ENCODE measurements around the gene PPP1R9B.

PPP1R9B gene

DNA sequence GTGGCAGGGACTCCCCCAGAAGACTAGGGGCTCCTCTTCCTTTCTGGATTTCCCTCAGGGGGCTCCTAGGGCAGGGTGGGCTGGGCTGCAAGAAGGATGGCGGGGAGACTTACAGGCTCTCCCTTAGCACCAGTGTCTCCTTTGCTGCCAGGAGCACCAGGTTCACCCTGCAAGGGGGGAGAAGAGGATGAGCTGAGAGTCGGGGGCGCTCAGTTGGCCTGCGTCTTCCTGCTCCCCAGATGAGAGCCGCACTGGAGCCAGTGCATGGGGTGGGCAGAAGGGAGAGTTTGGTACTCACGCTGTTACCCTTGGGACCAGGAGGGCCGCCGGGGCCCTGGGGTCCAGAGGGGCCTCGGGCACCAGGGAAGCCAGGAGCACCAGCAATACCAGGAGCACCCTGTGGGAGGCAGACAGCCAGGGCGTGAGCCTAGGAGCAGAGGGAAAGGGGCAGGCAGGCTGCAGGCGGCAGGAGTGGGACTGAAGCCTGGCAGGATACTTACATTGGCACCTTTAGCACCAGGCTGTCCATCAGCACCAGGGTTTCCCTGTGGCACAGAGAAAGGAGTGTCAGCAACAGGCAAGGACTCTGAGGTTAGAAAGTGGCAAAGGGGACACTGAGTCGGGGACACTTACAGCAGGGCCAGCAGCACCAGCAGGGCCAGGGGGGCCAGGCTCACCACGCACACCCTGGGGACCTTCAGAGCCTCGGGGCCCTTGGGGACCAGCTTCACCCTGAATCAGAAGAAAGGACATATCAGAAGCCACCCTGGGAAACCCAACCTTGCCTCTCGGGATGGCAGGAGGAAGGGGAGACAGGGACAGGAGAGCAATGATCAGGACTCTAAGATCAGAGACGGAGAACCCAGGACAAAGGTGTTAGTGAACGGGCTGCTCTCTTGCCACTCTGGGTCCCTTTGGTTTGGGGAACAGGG, 44.7 kb upstream of the PPP1R9B start:
- TF ChIP-seq, protein P1, sequence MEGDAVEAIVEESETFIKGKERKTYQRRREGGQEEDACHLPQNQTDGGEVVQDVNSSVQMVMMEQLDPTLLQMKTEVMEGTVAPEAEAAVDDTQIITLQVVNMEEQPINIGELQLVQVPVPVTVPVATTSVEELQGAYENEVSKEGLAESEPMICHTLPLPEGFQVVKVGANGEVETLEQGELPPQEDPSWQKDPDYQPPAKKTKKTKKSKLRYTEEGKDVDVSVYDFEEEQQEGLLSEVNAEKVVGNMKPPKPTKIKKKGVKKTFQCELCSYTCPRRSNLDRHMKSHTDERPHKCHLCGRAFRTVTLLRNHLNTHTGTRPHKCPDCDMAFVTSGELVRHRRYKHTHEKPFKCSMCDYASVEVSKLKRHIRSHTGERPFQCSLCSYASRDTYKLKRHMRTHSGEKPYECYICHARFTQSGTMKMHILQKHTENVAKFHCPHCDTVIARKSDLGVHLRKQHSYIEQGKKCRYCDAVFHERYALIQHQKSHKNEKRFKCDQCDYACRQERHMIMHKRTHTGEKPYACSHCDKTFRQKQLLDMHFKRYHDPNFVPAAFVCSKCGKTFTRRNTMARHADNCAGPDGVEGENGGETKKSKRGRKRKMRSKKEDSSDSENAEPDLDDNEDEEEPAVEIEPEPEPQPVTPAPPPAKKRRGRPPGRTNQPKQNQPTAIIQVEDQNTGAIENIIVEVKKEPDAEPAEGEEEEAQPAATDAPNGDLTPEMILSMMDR (IDR thresholded peaks at IDR 0.05) = no peak

DNA sequence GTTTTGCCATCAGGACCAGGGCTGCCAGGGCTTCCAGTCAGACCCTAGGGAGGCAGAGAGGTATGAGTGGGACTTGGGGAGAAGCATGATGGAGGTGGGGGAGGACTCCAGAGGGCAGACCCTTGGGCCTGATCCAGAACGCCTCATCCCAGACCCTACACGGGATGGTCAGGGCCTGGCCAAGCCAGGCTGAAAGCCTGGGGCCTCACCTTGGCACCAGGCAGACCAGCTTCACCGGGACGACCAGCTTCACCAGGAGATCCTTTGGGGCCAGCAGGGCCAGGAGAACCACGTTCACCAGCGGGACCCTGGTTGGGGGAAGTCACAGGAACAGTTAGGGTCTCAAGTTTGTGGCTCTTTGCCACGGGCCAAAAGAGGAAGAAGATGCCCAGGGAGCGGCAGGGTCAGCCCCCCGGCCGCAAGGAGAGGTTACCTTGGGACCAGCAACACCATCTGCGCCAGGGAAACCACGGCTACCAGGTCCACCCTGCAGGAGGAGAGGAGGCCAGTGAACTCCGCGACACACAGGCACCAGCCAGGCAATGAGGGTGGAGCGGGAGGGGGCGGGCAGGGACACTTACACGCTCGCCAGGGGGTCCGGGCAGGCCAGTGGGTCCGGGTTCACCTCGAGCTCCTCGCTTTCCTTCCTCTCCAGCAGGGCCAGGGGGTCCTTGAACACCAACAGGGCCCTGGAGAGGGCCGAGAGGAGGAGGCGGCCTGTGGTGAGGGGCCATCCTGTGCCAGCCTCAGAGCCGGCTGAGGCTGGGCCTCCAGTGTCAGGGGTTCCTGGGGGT, 43.9 kb upstream of the PPP1R9B start:
- TF ChIP-seq, protein P1 (IDR thresholded peaks at IDR 0.05) = no peak

DNA sequence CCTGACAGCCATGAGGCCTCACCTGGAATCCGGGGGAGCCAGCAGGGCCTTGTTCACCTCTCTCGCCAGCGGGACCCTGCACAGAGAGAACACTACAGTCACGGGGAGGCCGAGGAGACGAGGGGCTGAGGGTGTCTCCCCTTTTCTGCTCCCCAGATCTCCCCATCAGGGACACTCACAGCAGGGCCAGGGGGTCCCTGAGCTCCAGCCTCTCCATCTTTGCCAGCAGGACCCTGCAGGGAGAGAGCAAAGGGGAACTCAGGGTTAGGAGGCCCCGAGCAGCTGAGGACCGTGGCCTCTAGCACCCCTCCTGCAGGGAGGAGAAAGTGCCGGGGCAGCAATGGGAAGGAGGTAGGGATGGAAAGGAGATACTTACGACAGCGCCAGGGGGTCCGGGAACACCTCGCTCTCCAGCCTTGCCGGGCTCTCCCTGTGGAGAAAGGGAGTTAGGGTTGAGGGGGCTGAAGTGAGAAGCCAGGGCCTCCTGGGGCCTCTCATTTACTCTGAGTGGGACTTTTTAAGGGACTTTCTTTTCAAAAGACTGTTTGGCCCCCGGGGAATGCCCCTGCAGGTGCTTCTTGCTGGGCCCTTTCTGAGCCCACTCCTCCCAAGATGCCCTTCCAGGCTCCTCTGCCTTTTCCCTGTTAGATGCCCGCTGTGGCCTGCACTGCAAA, 42.3 kb upstream of the PPP1R9B start:
- TF ChIP-seq, protein P1 (IDR thresholded peaks at IDR 0.05) = no peak

DNA sequence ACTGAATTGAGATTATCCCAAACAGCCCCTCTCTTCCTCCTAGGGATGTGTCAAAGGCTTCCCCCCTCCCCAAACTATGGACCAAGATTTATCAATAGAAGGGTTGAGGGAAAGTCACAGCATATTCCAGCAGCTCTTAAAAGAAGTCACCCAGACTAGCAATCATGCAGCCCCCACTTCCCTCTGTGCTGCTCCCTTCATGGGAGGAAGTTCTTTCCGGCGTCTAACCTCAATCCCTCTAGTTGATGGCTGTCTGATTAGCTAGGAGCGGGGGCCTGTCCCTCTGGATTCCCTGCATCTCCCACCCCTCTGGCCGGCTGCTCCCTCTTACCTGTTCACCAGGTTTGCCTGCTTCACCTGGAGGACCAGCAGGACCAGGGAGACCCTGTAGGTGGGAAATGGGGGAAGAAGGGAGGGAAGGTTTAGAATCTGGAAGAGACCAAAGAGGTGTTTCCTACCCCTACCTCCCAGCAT, 41.7 kb upstream of the PPP1R9B start:
- TF ChIP-seq, protein P1 (IDR thresholded peaks at IDR 0.05) = no peak

DNA sequence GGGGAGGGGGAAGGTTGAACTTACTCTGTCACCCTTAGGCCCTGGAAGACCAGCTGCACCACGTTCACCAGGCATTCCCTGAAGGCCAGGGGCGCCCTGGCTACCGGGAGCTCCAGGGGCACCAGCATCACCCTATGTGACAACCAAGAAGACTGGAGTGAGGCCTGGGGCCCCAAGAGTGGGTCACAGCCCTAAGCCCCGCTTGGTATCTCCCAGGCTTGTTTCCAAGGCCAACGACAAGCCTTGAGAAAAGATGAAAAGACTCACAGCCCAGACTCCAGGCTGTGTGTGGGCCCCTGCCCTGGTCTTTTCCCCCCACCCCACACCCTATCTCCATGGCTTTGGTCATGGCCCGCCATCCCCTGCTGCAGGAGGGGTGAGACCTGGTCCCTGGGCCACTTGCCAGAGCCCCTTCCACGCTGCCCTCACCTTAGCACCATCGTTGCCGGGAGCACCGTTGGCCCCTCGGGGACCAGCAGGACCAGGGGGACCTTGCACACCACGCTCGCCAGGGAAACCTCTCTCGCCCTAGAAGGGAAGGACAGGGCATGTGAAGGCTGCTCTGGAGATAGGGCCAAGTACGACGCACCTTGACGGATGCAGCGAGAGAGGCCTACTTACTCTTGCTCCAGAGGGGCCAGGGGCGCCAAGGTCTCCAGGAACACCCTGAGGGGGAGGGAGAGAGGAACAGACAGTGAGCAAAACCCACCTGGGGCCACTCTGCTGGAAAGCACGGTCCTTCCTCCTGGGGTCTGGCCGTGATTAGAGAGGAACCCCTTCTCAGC, 41.1 kb upstream of the PPP1R9B start:
- TF ChIP-seq, protein P1 (IDR thresholded peaks at IDR 0.05) = no peak

DNA sequence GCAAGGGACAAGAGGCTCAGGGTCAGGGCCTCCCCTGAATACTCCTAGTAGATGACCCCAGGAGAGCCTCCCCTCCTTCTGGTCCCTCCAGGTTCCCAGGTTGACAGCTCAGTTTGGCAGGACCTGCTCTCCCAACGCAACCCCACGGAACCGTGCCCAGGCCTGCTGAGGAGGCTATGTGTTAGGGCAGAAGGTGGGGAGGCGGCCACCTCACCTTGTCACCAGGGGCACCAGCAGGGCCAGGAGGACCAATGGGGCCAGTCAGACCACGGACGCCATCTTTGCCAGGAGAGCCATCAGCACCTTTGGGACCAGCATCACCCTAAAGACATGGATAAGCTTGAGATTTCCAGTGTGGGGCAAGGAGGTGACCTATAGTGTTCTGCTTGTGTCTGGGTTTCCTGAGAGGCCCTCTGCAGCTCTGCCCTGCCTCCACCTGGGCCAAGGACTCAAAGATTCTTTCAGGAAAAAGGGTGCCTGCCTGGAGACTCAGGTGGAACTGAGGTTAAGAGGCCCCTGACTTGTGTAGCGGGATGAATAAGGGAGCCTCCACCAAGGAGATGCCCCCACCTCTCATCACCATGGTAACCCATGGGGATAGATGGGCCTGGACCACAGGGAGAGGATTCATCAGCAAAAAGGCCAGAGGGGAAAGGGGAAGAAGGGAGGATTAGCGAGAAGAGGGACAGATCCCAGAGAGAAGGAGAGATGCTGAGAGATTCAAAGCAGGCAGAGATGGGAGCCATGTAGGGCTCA, 40.3 kb upstream of the PPP1R9B start:
- TF ChIP-seq, protein P1 (IDR thresholded peaks at IDR 0.05) = no peak

All from LNCAP (cell line).